Fibroblast of gingiva (primary cell): ENCODE data around the gene UNC5A.

ENCODE experiments used
- DNase-seq: peaks from one replicate; pipeline ENCODE4 v3.0.0-alpha.2; 2011; ENCODE audit warnings: low read depth

UNC5A gene

DNA sequence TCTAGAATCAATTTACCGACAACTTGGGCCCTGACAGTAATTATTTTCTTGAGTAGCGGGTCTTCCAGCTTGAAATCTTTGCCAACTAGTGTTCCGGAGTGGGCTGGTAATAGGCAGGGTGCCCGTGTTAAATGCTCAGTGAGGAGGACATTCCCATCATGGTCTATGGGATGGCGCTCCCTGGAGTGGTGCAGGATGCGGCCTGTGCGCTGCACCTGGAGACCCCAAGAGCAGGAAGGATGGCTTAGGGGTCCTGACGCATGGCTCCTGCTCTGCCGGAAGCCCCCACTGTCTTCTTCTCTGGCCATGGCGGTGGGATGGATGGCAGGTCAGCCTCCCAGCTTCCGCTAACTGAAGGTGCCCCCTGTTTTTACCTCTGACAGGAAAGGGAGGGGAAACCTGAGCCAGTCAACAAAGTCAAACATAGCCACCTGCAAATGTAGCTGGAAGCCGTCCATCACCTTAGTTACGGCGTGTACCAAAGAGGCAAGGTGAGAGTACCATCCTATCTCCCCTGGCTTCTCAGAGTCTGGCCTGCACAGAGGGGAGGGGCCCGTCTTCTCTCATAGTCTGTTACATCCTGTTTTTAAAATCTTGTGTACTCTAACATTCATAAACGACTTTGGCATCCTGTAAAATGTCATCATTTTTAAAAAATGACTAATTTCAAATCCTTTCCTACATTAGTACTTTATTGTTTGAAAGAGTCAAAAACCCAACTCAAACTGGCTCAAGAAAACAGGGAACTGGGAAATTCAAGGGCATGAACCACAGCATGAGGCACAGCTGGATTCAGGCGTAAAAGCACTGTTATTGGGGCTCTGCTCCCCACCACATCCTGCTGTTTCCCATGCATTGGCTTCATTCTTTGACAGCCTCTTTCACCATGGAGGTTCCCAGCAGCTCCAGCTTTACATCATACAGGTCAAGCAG is 28.5 kb upstream of the UNC5A start:
- no peak for DNase-seq

- no peak for DNase-seq
These were observed 25.9 kb upstream of the UNC5A start for GRCh38 chr5:176784218-176785165.

DNA sequence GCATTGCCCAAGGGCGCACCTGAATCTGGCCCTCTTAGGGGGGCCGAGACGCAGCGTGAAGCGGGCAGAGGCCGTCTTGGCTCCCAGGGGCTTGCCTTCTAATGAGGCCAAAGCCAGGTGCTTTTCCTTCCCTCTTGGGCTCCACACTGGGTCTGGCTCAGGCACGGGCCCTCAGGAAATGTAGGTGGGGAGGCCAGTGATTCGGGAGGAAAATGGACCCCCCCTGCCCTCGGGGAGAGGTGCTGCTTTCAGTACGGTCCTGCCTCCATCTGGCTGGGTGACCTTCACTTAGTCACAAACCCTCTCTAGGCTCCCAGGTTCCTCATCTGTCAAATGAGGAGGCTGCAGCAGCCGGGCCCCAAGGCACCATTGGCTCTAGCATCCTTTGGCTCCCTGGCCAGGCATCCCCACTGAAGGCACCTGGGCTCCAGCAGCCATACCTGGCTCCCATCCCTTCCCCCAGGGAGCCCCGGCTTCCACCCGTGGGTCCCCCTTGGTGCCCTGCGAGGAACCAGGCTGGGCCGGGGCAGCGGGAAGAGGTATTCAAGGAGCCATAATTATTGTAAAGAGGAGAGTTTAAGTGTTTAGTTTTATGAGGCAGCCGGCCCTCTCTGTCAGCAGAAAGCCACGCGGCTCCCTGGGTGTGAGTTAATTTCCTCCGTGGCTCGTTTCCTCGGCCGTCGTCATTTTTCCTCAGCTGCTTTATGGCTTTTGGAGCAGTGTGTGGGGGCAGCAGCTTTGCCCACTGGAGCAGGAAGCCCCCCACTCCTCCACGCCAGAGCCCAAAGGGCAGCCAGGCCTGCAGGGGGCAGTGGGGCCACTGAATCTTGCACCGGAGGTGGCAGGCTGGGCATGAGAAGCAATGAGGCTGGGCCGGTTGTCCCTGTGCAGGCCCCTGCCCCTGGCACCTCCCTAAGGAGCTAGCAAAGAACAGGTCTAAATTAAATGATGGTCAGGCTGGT is 24.9 kb upstream of the UNC5A start:
- no peak for DNase-seq

DNA sequence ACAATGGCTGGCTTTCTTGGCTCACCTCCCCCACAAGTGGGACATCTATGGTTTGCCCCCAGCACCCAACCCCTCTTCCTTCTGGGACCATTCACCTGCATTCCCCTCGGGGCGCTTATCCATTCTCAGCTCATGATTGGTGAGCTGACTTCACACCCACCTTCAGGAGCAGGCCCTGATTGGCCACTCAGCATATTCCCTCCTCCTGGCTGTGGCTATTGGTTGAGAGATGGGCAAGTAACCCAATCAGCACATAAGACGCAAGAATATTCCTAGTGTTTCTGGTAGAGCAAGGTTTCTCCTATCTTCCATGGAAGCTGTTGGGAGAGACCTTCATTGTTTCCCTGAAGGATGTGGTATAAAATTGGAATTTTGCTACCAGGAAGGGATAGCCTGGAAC is 22.7 kb upstream of the UNC5A start:
- DNase-seq: no peak

DNA sequence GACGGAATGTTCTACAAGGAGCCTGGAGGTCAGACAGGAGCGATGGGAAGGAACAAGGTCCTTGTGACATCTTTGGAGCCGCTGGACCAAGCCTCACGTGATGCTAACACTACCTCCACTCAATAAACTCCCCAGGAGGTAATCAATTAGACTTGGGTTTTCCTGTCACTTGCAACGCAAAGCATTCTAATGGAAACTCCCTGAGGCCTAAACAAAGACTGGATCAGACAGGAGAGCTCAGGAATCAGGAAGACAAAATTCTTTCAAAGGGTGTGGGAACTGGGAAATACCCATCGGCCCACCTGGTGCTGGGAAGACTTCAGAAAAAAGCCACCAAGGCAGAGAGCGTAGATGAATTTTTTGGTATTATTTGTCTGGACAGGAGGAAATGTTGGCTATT is 22.3 kb upstream of the UNC5A start:
- DNase-seq: no peak

DNA sequence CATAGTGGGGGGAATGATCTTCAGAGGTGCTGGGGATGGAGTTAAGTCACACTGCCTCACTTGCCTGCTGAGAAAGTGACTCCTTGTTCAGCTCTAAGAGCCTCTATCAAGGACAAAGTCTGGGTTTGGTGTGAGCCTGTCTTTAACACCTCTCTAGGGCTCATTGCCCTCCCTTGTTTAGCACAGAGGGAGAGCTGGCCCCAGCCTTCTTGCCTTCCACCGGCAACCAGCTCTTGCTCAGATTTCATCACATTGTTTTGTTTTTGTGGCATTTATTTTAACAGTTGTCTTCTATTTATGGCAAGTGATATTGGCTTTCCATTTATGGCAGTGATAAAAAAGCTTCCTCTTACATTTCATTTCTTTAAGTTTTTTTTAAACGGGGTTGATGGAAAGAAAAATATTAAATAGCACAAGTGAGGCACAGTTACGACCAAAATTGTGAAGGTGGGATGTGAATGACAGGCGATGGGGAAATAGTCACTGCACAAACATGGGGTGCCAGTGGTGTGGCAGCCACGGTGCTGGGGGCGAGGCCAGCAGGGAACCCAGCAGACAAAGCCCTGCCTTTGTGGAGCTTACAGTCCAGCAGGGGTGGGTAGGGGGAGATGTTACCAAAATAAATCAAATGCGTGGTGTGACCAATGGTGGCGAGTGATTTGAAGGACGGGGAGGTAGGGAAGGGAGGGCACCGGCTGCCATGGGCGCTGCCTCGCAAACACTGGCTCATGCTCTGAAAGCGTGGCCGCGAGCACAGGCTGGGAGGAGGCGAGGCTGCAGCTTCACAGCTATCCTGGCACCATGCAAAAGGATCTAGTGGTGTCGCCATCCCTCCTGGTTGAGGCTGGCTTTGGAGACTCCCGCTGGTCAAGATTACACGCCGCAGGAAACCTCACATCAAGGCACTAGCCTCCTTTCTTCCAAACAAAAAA is 21.2 kb upstream of the UNC5A start:
- DNase-seq: no peak

DNA sequence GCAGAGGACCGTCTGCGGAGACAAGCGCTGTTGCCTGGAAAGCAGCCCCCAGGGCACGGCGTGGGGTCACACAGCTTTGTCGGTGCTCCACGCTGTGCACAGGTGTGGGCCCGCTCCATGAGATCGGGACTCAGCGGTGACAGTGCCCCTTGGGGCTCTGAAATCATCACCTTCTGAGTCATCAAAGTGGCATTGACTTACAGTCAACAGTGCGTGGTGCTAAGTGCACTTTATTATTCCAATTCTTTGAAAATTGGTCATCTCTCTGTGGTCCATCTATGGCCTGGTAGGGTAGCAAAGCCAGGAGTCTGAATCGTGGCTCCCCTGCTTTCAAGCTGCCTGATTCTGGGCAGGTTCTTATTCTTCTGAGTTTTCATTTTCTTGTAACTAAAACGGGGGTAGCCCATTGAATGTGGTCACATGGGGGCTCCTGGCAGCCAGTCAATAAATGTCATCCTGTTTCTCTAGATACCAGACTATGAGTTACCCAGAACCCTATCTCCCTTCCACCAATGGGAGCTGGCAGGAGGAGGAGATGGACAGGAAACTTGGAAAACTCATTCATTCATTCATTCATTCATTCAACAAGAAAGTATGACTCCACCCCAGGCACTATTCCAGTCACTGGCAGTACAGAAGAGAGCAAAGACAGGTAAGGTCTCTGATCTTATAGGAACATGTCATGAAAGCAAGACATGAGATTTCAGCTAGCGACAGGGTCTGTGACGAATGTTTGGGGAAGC is 20.3 kb upstream of the UNC5A start:
- no peak for DNase-seq

DNA sequence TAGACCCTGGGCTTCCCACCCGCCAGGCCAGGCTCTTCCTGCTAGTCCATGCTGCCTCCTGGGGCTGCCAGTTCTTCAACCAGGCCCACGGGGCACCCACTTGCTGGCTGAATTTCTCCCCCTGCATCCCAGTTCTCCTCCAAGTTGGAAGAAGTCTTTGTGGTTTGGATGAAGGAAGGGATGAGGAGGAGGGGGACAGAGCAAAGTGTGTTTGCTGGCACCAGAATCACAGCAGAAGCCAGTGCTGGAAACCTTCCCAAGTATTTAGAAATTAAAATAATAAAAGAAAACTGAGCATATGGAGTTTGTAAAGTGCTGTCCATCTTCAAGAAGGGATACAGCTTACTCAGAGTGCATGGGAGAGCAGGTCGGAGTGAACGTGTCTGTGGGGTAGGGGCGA is 19.4 kb upstream of the UNC5A start:
- no peak for DNase-seq

DNA sequence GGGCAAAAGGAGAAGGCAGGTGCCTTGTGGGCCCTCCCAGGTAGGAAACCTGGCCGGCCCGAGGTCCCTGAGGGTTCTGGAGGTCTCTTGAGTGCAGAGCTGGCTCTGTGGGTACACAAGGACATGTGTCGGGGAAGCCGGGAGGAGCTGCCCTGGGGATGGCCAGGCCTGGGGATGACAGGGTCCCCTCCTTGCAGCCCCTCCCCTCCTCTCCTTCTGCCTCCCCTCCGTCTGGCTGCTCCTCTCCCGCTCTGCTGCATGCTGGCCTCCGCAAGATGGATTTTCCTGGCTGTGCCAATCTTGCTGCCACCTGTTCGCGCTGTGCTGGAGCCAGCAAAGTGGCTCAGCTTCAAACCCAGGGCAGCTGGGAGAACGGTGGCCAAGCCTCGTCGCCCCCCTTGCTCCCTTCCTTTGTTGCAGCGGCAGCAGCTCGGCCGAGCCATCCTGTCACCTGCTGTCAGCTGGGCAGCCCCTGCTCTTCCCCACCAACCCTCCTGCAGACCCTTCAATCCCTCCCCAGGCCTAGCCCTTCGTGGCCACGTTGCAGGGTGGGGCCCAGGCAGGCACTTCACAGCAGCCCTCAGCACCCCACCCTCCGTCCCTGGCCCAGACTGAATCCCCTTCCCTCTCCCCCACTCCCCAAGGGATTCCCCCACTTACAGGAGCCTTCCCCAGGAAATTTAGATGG is 17.6 kb upstream of the UNC5A start:
- no peak for DNase-seq

GRCh38 chr5:176793343-176793699 is 17.0 kb upstream of the UNC5A start:
- DNase-seq: no peak

- DNase-seq: no peak
These were observed 16.6 kb upstream of the UNC5A start for GRCh38 chr5:176793736-176794135.

DNA sequence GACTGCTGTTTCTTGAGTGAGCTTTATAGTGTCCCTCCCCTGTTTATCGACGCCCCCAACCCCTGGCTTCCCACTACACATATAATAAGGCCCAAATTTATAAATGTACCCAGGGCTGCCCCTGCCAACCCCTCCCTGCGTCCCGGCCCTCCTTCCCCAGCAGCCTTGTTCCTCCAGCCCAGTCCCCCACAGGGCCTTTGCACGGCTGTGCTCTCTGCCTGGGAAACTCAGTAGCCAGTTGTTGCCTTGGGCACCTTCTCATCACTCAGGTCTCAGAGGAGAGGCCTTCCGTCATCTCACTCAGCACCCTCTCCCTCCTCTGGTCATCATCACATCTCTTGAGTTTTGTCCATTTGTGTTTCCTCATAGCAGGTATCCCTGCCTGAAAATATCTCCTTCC is 15.8 kb upstream of the UNC5A start:
- no peak for DNase-seq

GRCh38 chr5:176796411-176796810 is 13.9 kb upstream of the UNC5A start:
- no peak for DNase-seq

GRCh38 chr5:176796970-176797369 is 13.4 kb upstream of the UNC5A start:
- DNase-seq: no peak

DNA sequence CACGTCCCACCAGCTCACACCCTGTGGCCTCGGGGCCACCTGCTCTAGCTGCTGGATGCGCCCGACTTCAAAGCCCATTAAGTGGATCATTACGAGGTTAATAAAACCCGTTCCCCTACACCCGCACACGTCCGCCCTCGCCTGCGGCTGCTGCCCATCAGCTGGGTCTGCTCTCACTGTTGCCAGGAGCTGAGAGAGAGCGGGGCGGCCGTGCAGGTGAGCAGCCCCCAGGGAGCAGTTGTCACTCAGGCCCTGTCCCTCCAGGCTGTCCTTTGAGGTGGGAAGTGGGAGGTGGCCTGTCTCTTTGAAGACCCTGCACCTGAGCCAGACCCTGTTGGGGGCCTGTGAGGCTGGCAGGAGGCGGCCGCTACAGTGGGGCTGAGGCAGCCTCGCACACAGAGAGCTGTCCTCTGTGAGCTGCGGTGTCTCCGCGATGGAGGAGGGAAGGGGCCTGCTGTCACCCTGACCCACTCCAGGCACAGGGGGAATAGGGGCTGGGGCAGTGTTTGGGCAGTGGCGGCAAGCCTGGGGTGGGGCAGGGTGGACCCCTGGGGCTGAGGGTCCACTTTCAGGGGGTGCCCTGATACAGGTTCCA is 12.8 kb upstream of the UNC5A start:
- no peak for DNase-seq

- DNase-seq: no peak
These were observed 12.1 kb upstream of the UNC5A start for GRCh38 chr5:176798086-176798876.

DNA sequence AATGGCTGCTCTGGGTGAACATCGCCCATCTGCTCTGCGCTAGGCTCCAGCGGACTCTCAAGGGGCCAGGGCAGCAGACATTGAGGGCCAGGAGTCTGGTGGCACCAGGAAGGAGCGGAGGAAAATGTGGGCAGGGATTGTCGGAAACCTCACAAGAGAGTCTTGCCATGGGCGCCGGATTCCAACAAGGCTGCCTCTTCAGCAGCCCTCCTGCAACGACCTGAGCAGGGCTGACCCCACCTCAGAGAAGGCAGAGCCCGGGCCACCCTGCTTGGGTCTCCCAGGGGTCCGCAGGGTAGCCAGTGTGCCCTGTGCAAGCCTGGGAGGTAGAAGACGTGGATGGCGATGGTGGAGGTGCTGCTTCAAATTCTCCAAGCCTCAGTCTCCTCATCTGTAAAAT is 11.4 kb upstream of the UNC5A start:
- DNase-seq: no peak

DNA sequence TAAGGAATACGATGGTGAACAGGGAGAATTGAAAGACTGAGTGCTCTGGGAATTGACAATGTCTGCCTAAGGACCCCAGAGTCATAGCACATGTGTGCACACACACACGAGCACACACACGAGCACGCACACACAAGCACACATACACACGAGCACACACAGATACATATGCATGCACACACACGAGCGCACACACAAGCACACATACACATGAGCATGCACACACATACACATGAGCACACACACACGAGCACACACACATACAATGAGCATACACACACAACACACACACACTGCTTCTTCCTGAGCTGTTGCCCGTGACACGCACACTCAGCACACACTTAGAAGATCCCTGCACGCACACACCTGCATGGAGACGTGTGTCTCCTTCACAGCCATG is 10.9 kb upstream of the UNC5A start:
- no peak for DNase-seq
